Thyroid gland (tissue), 4 donors: Measurements from ENCODE around the gene MDM2.

Experiments used
- CTCF ChIP-seq, 6 experiments: fragments of 200-600 bp in 3 of 6; fragments of 450-650 bp in 3 of 6; sonication (generic) in 3 of 6; IDR thresholded peaks; one replicate each; pipeline ENCODE4 v1.5.1; 2016 to 2019; ENCODE audit warnings: antibody characterized with exemption in 6 of 6, mild to moderate bottlenecking in 2 of 6, inconsistent platforms in 1 of 6, moderate library complexity in 1 of 6
- POLR2A ChIP-seq, 2 donors: fragments of 450-650 bp; IDR thresholded peaks; one replicate each; pipeline ENCODE4 v1.6.1; 2017; ENCODE audit warnings: antibody characterized with exemption in 2 of 2, mild to moderate bottlenecking in 2 of 2, moderate library complexity in 1 of 2

DNA sequence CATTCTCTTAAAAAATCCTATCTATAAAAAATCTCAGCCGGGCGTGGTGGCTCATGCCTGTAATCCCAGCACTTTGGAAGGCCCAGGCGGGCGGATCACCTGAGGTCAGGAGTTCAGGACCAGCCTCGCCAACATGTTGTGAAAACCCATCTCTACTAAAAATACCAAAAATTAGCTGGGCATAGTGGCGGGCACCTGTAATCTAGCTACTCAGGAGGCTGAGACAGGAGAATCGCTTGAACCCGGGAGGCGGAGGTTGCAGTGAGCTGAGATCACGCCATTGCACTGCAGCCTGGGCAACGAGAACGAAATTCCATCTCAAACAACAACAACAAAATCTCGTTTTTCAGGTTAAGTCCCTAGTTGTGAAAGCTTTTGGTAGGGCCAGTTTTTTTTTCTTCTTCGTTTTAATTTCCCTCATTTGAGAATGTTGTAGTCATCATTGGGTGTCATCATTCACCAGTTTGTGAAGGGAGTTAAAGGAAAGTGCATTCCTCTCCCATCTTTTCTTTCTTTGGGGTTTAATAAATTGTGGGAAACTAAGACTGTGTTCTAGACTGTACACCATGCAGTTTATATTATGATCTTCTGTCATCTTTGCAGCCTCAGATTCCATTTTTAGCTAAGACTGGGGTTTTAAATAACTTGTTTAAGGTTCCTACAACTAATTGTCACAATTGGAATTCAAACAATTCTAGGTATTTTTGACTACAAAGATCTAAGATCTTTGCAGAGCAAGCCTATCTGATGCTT, 23.9 kb downstream of the MDM2 start:
- TF ChIP-seq CTCF (IDR thresholded peaks at IDR 0.05) (no peak), POLR2A (IDR thresholded peaks at IDR 0.05) (no peak)
